Vein endothelial cell (primary cell): Measurements from ENCODE around the gene CBLN3. TPM values are rescaled to one million over a fixed set of nuclear protein-coding genes. Genes with fewer than 3 reads are reported as not detected.

Experiments
- total RNA-seq: library from RNA; depleted of rRNA; stranded (reverse); fragments of >200 nt; gene quantifications from 2 replicates; pipeline ENCODE4 v1.2.3, GENCODE V29; 2012

Gene CBLN3
- total RNA-seq, result 1.2 and 1.3 TPM in 2 replicates

DNA sequence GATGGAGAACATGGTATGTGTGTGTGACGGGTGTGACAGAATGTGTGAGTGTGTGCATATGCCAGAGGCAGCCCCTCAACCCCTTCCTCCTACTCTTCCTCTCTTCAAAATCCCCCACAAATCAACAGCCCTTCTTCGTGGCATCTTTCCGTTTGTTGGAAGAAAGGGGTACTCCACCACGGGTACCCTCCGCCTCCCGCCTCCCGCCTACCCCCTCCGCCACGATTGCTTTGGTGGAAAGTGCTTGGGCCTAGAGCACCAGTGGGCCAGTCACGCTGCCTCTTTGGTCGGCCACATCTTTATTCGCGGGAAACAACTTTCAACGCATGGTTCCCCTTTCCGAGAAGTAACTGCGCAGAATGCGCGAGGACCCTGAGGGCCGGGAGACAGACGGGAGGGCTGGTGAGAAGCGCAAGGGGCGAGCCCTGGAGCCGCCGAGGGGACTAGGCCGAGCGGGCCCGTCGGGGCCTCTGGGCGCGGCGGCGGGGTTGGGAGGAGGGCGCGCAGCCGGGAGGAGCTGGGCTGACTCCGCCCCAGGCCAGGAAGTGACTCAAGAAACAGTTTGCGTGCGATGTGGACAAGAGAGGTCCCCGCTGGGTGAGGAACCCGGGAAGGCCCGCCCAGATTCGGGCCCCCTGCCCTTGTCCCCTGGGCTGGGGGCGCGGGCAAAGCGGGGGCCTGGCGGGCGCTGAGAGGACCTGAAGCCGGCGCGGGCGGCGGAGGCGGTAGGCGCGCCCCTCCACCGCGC is at the start of gene CBLN3, which contains the start of gene KHNYN:
Gene CBLN3 (minus strand): TSS at position 274 of the 748 bp plus-strand sequence. CDS start 614 bp downstream, outside the sequence.
Gene KHNYN (plus strand): TSS at position 560 of the 748 bp plus-strand sequence. CDS start 777 bp downstream, outside the sequence.

DNA sequence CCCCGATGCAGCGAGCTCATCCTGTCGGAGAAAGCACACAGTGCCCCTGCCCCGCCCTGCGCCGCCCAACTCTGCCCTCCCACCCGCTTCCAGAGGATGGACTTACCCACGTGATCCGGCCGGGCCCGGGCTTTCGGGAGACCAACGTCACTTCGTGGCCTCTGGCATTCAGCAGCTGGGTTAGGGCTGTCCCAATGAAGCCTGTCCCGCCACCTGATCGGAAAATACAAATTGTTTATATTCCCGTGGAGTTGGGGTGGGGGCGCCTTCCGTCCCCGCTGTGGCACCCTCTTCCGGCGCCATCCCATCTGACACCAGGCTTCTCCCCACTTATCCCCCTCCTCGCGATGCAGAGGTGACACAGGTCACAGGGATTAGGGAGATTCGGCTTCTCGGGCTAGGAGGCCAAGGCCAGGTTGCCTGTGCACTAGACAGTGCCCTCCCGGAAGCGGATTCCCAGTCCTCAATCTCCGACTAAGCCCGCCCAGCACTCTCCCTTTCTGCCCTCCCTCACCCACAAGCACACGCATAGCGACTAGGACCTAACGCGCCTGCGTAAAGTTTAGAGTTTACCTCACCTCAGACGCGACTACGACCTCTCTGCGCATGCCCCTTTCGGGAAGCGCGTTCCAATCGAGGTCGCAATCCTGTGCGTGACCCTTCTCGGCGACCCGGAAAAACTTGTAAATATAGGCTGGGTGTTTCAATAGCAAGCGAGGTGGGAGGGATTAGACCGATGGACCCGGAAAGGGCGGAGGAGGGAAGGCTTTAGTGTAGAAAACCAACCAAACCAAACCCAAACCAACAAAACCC is 13.0 kb upstream of the CBLN3 start, which contains the start of gene SDR39U1:
Gene SDR39U1 (minus strand): TSS at position 537 of the 813 bp plus-strand sequence. CDS start 7 bp downstream, at position 530.

DNA sequence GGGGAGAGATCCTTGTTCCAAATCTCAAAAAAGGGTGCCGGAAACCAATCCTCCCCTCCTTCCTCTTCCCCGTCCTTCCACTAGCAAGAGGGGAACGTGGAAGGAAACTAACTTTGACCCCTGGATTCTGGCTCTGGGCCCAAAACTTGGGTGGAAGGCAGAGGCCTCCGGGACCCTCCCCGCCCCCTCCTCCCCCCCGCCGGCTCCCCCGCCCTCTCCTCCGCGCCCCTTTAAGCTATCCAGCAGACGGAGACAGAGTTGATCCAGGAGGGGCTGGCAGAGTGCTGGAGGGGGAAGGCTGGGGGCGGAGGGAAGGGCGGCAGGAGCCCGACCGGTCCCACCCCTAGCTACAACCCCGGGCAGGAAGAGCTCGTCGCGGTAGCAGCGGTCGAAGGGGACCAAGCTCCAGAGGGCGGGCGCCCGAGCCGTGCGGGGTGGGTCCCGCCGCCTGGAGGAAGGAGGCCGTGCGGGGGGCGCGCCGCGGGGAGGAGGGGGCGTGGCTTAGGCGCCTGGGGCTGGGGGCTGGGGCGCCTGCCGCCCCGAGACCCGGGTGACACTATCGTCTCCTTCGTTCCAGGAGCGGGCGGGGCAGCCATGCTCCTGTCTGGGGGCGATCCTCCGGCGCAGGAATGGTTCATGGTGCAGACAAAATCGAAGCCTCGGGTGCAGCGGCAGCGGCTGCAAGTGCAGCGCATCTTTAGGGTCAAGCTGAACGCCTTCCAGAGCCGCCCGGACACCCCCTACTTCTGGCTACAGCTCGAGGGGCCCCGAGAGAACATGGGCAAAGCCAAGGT is 30.6 kb downstream of the CBLN3 start, which contains the start of gene NYNRIN:
Gene NYNRIN (plus strand): TSS at position 351 of the 794 bp plus-strand sequence. CDS start 244 bp downstream, at position 595.

Other genes with a start within 250 kb of the CBLN3 start
- gene IPO4, start 240.9 kb downstream of the CBLN3 start, total RNA-seq, result 51.3 and 58.8 TPM in 2 replicates
- 53.6 and 62.3 TPM in 2 replicates for gene TM9SF1, start 234.2 kb downstream of the CBLN3 start, total RNA-seq
- gene TSSK4, start 224.0 kb downstream of the CBLN3 start, total RNA-seq, result 0.10 TPM in 1 of 2 replicates, not detected in the other
- gene CHMP4A, start 216.2 kb downstream of the CBLN3 start, total RNA-seq, result 25.6 and 33.3 TPM in 2 replicates
- 9.1 TPM in 2 replicates for gene MDP1, start 213.6 kb downstream of the CBLN3 start, total RNA-seq
- 128 and 131 TPM in 2 replicates for gene NEDD8, start 197.3 kb downstream of the CBLN3 start, total RNA-seq
- gene GMPR2, start 196.7 kb downstream of the CBLN3 start, total RNA-seq, result 67.4 and 69.9 TPM in 2 replicates
- gene TINF2, start 187.0 kb downstream of the CBLN3 start, total RNA-seq, result 55.5 and 59.4 TPM in 2 replicates
- gene TGM1, start 166.5 kb downstream of the CBLN3 start, total RNA-seq, result 0.98 and 1.8 TPM in 2 replicates
- gene RABGGTA, start 158.1 kb downstream of the CBLN3 start, total RNA-seq, result 35.1 and 45.1 TPM in 2 replicates
- gene DHRS1, start 129.9 kb downstream of the CBLN3 start, total RNA-seq, result 12.4 and 21.6 TPM in 2 replicates
- gene NOP9, start 129.8 kb downstream of the CBLN3 start, total RNA-seq, result 32.3 and 34.9 TPM in 2 replicates
- 1.6 and 3.0 TPM in 2 replicates for gene CIDEB, start 121.7 kb downstream of the CBLN3 start, total RNA-seq
- 6.5 and 10.6 TPM in 2 replicates for gene LTB4R2, start 119.5 kb downstream of the CBLN3 start, total RNA-seq
- gene LTB4R, start 118.2 kb downstream of the CBLN3 start, total RNA-seq, result 2.9 and 3.2 TPM in 2 replicates
- gene ADCY4, start 94.6 kb downstream of the CBLN3 start, total RNA-seq, result 55.1 and 90.2 TPM in 2 replicates
- gene RIPK3, start 89.7 kb downstream of the CBLN3 start, total RNA-seq, result 4.2 and 4.9 TPM in 2 replicates
- gene NFATC4, start 61.5 kb downstream of the CBLN3 start, total RNA-seq, result 11.4 and 20.0 TPM in 2 replicates
- gene NYNRIN, start 30.7 kb downstream of the CBLN3 start, total RNA-seq, result 14.6 and 28.7 TPM in 2 replicates
- 46.6 and 61.7 TPM in 2 replicates for gene KHNYN, start 286 bp upstream of the CBLN3 start, total RNA-seq
- gene SDR39U1, start 13.1 kb upstream of the CBLN3 start, total RNA-seq, result 15.0 and 15.8 TPM in 2 replicates
- gene CMA1, start 78.6 kb upstream of the CBLN3 start, total RNA-seq, result not detected in 2 replicates
- gene CTSG, start 146.6 kb upstream of the CBLN3 start, total RNA-seq, result not detected in 2 replicates
- not detected in 2 replicates for gene GZMH, start 180.0 kb upstream of the CBLN3 start, total RNA-seq
- gene GZMB, start 204.5 kb upstream of the CBLN3 start, total RNA-seq, result not detected in 2 replicates